OCI-LY1 (cell line): ENCODE results near the gene PRKG1.

Experiments used
- EZH2 ChIP-seq: fragments of 200-600 bp; sonication (generic), shearing (Covaris generic); IDR thresholded peaks from 2 replicates; pipeline ENCODE4 v1.8.0; 2017; ENCODE audit warnings: borderline replicate concordance, mixed run types, mild to moderate bottlenecking, antibody characterized with exemption, low read length, moderate library complexity, mixed read lengths
- TF ChIP-seq, protein P1 (sequence below): fragments of 200-600 bp; sonication (generic), shearing (Covaris generic); IDR thresholded peaks from 2 replicates; pipeline ENCODE4 v1.5.1; 2017; ENCODE audit warnings: mild to moderate bottlenecking, antibody characterized with exemption, low read length, moderate library complexity, mixed read lengths

DNA sequence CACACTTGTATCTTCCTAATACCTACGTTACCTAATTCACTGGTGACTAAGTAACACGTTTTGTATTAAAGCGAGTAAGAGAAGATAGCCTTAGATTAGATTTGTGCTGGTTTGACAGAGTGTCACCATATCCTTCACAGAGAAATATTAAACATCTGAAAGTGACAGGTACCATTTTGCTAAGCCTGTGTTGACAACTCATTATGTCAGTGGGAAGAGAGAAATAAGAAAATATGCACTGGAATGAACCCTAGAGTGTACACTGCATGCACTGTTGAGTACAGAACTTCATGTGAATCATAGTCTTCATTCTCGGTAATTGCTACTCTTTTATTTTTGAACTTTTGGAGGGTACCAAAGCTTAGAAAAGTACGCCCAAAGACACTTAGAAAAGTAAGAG is 10.9 kb downstream of the PRKG1 start:
- no peak for TF ChIP-seq EZH2
- TF ChIP-seq, protein P1, sequence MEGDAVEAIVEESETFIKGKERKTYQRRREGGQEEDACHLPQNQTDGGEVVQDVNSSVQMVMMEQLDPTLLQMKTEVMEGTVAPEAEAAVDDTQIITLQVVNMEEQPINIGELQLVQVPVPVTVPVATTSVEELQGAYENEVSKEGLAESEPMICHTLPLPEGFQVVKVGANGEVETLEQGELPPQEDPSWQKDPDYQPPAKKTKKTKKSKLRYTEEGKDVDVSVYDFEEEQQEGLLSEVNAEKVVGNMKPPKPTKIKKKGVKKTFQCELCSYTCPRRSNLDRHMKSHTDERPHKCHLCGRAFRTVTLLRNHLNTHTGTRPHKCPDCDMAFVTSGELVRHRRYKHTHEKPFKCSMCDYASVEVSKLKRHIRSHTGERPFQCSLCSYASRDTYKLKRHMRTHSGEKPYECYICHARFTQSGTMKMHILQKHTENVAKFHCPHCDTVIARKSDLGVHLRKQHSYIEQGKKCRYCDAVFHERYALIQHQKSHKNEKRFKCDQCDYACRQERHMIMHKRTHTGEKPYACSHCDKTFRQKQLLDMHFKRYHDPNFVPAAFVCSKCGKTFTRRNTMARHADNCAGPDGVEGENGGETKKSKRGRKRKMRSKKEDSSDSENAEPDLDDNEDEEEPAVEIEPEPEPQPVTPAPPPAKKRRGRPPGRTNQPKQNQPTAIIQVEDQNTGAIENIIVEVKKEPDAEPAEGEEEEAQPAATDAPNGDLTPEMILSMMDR: no peak
